NCI-H524 treated with DMSO at 0.1 percent for 48 hours (cell line): ENCODE results near the gene FTO.

ENCODE experiments used
- DNase-seq: peaks from one replicate; lab custom pipeline; 2025; lab: John Stamatoyannopoulos, UW

The FTO gene

DNA sequence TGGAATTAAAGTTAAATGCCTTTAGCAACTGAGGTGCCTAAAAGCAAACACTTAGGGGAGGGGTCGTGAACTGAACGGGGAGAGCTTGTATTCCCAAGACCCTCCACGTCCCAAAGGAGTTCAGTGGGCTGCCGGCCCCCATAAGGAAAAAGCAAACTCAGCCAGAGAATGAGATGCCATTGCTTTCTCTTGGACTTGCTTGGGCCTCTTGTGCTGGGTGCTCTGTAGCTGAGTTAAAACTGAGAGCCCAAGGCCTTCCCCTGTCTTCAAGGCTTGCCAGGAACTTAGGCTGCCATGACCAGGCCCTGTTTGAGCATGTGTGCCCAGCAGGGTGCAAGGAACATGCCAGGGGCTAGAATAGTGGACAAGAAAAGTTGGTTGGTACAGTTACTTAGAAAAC lies 382.8 kb downstream of the FTO start:
- no peak for DNase-seq

- DNase-seq = no peak
Observed at GRCh38 chr16:54090602-54091001, 386.6 kb downstream of the FTO start.

- DNase-seq = no peak
Observed at GRCh38 chr16:54093281-54093680, 389.3 kb downstream of the FTO start.

GRCh38 chr16:54094641-54095040 lies 390.7 kb downstream of the FTO start:
- DNase-seq = no peak

GRCh38 chr16:54096607-54097006 lies 392.7 kb downstream of the FTO start:
- DNase-seq = no peak

DNA sequence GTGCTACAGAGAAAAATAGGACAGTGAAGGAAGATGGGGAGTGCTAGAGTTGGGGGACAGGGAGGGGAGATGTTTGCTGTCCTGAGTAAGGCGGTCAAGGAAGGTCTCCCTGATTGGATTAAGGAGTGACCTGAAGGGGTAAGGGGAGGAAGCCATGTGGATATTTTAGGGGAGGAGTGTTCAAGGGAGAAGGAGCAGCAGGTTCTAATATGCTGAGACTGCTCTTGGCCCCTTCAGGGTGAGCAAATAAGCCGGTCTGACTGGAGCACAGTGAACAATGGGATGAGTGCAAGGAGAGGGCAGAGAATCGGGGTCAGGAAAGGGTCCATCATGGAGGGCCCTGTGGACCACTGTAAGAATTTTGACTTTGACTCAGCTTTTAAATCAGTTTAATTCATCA lies 393.8 kb downstream of the FTO start:
- no peak for DNase-seq

DNA sequence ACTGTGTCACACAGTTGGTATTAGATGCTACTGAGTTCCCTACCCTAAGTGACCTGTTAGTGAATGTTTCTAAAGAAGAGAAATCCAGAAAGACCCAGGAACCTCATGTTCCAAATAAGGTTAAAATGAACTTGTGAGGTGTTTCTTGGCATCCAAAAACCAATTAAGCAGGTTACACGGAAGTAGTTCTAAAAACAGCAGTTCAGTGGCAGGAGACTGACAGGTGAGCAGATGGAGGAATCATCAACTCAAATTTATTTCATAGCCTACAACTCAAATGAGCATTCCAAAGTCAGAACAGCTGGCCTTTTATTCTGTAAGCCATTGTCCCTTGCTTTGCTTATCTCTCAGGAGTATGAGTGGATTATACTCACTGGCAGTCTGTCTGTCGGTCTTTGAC lies 394.3 kb downstream of the FTO start:
- DNase-seq = peak; percentile 81

DNA sequence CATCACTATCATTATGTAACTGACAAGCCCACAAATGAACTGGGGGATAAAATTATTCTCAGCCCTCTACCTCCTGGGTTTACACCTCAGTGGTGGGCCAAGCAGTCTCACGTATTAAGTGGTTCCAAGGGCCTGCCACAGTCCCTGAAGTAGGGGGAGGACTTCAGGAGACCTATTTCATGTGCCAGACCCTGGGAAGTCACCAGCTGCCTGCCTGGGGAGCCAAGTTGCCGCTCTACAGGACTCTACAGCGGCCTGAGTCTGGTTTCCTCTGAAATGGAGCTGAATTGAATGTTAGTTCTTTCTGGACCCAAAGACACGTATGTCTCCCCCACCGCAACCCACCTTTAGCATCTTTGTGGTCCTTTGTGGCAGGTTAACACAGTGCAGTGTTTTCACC lies 395.7 kb downstream of the FTO start:
- DNase-seq = no peak

- no peak for DNase-seq
Observed at GRCh38 chr16:54102888-54103866, 399.2 kb downstream of the FTO start.

DNA sequence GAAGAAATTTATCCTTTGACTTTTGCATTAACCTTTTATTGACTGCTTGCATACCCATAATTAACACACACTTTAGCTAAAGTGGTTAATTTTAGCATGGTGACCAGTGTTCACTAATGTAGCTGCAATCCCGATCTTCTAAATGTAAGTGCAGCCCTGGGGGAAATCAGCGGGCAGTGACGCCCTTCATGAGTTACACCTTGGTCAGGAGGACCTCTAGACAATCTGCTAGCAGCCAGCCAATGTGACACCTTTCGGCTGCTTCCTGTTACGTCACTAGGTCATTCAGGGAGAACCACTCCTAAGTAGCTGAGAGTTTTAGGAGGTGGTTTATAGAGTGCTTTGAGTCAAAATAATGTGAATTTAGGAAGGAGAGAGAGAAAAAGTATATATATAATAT lies 402.1 kb downstream of the FTO start:
- no peak for DNase-seq

GRCh38 chr16:54107583-54108202 lies 403.7 kb downstream of the FTO start:
- no peak for DNase-seq

DNA sequence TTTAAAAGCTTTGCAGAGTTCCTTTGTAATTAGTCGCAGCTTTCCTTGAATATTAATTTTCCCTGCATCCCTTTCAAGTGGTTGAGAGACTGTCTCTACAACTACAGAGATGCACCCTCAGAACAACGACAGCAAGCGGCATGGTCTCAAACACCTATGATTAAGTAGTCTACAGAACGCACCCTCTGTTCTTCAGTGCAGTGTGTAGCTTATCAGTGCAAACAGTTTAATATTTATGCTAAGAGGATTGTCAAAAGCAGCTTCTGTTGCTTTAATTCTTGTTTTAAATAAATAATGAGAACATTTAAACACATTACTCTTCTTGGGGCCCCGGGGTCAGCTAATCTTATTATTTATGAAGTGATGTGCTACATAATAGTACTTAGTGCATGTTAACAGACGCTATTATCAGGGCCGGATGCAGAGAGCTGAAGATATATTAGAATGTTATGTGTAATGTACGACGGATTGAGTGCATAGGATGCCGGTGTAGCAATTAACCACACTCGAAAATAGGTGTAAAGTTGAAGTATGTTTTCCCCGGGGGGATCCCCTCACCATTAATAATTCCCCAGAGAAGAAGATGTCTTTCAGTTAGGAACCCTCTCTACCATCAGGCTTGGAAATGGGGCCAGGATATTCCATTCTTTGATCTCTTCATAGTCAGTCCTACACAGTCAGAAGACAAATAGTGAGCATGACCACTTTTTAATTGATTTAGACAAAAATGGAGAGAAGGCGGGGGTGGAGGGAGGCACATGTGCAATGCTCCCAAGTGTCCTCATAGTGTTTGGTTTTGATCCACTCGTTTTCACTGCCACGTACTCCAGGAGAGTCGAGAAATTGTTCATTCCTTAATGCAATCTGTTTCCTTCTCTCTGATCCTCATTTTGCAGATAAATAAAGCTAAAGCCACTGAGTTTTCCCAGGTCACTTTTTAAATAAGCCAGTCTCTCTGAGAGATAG lies 406.3 kb downstream of the FTO start:
- peak; percentile 91 for DNase-seq

- DNase-seq = no peak
Observed at GRCh38 chr16:54112451-54113206, 408.7 kb downstream of the FTO start.

DNA sequence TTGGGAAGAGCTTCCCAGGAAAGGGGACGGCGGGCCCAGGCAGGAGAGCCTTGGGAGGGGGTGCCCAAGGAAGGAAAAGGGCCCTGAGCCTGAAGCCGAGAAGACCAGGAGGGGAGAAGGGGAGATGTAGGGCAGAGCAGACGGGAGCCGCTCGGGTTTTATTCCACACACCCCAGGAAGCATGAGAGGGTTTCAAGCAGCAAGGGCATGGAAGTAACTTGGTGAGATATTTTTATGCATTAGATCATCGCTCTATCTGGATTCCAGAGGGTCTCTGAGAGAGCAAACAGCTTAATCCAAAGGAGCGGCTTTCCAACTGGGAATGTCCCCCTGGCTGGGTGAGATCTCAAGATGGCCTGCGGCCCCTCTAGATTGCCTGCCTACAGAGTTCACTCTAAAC lies 411.6 kb downstream of the FTO start:
- no peak for DNase-seq

- DNase-seq = no peak
Observed at GRCh38 chr16:54116124-54116655, 412.2 kb downstream of the FTO start.

DNA sequence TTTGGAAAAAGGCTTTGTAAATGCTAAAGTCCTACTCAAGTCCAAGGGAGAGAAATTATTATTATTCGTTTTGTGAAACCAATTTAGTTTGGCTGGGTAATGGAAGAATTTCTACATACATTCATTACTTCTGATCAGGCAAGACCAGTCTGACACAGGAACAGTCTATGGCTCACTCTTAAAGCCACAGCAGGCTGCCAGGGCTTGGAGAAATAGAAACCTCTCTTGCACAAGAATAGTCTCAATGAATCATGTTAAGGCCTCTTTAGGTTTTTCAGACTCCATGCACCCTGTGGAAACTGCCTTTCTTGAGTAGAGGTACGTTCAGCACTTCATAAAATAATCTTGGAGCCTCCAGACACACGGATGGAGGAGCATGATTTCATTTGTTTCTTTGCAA lies 414.9 kb downstream of the FTO start:
- no peak for DNase-seq

DNA sequence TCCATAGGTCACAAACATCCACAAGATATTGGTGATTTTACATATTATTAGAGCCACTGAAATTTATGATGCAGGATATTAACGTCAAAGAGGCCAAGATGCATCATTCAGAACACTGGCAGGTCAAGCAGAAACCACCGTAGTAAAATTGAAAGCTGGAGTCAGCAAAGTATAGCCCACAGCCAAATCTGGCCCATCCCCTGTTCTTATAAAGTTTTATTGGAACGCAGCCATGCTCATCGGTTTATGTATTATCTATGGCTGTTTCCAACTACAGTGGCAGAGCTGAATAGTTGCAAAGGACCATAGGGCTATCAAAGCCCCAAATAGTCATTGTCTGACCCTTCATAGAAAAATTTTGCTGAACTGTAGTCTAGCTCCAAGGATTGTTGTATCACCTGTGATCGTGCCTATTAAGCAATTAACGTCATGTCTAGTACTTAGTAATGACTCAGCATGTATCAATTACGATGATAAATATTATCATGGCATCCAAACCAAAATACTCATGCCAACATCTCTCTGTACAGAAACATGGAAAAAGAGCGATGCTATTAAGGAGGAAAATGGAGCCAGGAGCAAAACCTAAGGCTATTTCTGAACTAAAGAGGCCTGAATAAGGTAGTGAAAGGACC lies 417.0 kb downstream of the FTO start:
- DNase-seq = no peak

DNA sequence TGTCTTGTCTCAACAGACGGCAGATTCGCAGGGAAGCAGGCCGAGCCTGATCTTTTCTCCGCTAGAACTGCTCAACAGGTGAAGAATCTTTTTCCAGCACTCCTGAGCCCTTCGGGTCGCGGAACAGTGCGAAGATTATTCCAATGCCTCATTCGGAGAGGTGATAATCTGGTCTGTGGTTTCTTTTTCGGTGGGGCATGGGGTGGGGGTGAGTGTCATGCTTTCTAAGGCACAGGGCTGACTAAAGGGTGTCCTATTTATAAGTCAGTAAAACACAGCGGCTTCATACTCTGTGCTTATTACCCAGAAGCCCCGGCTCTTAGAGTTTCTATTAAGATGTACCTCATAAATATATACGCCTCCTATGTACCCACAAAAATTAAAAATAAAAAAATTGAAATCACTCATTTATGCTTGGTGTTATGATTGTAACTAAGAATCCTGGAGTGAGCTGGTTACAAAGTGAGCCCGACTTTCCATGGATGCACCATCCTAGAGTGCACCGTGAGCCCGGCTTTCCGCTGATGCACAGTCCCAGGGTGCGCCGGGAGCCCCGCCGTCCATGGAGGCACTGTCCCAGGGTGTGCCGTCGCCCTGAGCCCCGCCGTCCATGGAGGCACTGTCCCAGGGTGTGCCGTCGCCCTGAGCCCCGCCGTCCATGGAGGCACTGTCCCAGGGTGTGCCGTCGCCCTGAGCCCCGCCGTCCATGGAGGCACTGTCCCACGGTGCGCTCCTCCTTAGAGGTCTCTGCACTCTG lies 417.8 kb downstream of the FTO start:
- no peak for DNase-seq

DNA sequence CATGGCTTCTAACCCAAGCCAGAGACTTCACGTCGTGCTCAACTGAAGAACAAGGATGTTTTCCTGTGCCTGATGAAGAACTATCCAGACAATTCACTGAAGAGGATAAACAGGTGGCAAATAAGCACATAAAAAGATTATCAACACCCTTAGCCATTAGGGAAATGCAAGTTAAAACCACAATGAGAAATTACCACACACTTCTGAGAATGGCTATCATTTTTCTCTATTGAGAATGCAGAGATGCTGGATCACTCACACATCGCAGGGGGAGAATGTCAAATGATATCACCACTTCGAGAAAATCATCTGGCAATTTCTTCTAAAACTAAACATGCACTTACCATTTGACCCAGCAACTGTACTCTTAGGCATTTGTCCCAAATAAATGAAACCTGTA lies 419.8 kb downstream of the FTO start:
- no peak for DNase-seq
